Muscle layer of duodenum (tissue), 2 donors: Measurements from ENCODE around the gene OSBPL1A.
"Not testable (repeated sequence)": the region's sequence is repeated elsewhere in the genome, so short reads cannot be mapped to it uniquely, and the experiment has no call there.

Experiments
- H3K27ac ChIP-seq: one replicate; pipeline ENCODE4 v1.7.0; 2013; ENCODE audit warnings: mild to moderate bottlenecking, low read length
- H3K27me3 ChIP-seq: one replicate; pipeline ENCODE4 v1.7.0; 2013; ENCODE audit warnings: low read depth, mild to moderate bottlenecking, control low read depth, low read length
- H3K36me3 ChIP-seq, 2 donors: one replicate each; pipeline ENCODE4 v1.7.0; 2013; ENCODE audit warnings: low read length in 2 of 2, control low read depth in 1 of 2, mild to moderate bottlenecking in 1 of 2; ENCODE audit not compliant: insufficient read depth in 2 of 2, control insufficient read depth in 1 of 2
- H3K4me1 ChIP-seq, 2 donors: one replicate each; pipeline ENCODE4 v1.7.0; 2013; ENCODE audit warnings: low read length in 2 of 2, mild to moderate bottlenecking in 2 of 2, control low read depth in 1 of 2, moderate library complexity in 1 of 2; ENCODE audit not compliant: insufficient read depth in 2 of 2, control insufficient read depth in 1 of 2
- H3K4me3 ChIP-seq, 2 donors: one replicate each; pipeline ENCODE4 v1.7.0; 2013; ENCODE audit warnings: low read length in 2 of 2, low read depth in 1 of 2, mild to moderate bottlenecking in 1 of 2
- H3K9me3 ChIP-seq, 2 donors: one replicate each; pipeline ENCODE4 v1.7.0; 2013; ENCODE audit warnings: low read length in 2 of 2, control low read depth in 1 of 2, mild to moderate bottlenecking in 1 of 2; ENCODE audit not compliant: control insufficient read depth in 1 of 2
- donor health status: healthy.

Gene OSBPL1A

DNA sequence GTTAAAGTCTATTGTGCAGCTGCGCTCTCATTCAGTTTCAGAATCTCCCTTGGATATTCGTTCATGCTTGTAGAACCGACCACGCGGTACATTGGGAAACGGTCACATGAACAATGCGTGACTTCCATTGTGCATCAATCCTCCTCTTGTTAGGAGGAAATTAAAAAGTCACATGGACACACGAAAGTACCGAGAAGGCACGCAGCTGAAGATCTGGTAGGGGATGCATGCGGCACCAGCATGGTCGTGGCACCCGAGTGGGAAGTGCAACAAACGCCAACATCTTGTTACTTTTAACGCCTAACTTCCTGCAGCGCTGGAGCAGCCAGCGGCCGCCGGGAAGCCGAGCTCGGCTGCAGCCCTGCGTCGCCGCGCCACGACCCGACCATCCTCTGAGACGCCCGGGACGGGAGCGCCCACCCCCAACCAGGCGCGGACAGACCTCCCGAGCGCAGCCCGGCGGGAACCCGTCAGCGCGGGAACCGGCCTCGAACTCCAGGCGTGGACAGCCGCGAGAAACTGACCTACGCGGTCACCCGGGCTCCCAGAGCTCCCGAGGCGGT is 412 bp downstream of the OSBPL1A start:
- H3K4me3 ChIP-seq, result peak overlapping the region; percentile 75 to 83
- no peaks in the 10 kb centered on the region for H3K27me3 ChIP-seq
- H3K36me3 ChIP-seq, result no peaks in the 10 kb centered on the region
- H3K4me1 ChIP-seq, result peaks cover 0 to 11% of the 10 kb centered on the region in 2 donors
- no peaks in the 10 kb centered on the region for H3K9me3 ChIP-seq
- peak overlapping the region; percentile 39 for H3K27ac ChIP-seq

DNA sequence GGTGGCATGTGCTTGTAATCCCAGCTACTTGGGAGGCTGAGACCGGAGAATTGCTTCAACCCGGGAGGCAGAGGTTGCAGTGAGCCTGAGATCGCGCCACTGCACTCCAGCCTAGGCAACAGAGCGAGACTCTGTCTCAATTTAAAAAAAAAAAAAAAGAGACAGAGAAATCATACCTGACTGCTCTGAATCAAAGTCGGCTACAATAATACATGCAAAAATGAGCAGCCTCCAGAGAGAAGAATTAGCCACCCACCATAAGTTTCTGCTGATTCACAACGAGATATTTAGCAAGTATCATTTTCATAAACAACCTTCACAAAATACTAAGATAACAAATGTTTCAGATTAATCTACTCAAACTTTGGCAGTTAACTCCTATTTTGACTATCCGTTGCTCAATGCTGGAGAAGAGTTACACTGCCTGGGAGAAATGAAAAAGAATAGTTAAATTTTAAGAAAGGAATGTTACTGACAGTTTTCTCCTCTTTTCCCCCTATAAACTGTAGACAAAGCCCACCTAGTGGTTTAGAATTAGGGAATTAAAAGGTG is 1.5 kb downstream of the OSBPL1A start:
- no peak overlapping the region for H3K4me3 ChIP-seq
- H3K9me3 ChIP-seq, result no peaks in the 10 kb centered on the region
- H3K36me3 ChIP-seq, result no peaks in the 10 kb centered on the region
- peaks cover 0 to 11% of the 10 kb centered on the region in 2 donors for H3K4me1 ChIP-seq
- no peaks in the 10 kb centered on the region for H3K27me3 ChIP-seq
- H3K27ac ChIP-seq, result no peak overlapping the region

GRCh38 chr18:24395049-24395795 is 2.4 kb downstream of the OSBPL1A start:
- Histone ChIP-seq H3K27ac (no peak overlapping the region), H3K4me3 (no peak overlapping the region), H3K4me1 (peaks cover 0 to 11% of the 10 kb centered on the region in 2 donors), H3K36me3 (no peaks in the 10 kb centered on the region), H3K27me3 (no peaks in the 10 kb centered on the region), H3K9me3 (no peaks in the 10 kb centered on the region)

DNA sequence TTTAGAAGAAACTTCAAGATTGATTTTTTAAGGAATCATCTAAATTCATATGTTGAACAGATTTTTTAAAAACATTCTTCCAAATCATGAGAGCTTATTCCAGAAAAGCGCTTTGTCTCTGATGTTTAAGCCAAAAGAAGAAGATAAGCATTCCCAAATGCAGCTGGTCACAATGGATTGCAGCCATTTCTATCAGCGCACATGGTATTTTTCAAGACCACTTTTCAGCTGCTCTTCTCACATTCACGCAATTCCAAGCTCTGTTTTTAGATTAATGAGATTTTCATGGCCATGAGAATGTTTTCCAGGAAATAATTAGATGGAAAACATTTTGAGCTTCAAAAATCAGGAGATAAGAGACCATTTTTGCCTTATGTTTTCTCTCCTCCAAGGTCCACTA is 8.7 kb downstream of the OSBPL1A start:
- H3K9me3 ChIP-seq, result no peaks in the 10 kb centered on the region
- no peaks in the 10 kb centered on the region for H3K36me3 ChIP-seq
- H3K27ac ChIP-seq, result no peak overlapping the region
- no peaks in the 10 kb centered on the region for H3K27me3 ChIP-seq
- no peak overlapping the region for H3K4me3 ChIP-seq
- no peaks in the 10 kb centered on the region for H3K4me1 ChIP-seq

DNA sequence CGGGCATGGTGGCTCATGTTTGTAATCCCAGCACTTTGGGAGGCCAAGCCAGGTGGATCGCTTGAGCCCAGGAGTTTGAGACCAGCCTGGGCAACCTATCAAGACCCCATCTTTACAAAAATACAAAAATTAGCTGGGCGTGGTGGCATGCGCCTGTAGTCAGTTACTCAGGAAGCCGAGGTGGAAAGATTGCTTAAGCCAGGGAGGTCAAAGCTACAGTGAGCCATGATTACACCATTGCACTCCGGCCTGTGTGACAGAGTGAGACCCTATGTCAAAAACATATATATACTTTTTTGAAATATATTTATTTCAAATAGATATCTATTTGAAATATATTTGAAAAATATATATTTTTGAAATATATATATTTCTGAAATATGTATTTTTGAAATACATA is 10.9 kb downstream of the OSBPL1A start:
- Histone ChIP-seq H3K27ac (no peak overlapping the region), H3K9me3 (no peaks in the 10 kb centered on the region), H3K4me3 (no peak overlapping the region), H3K27me3 (no peaks in the 10 kb centered on the region), H3K36me3 (no peaks in the 10 kb centered on the region), H3K4me1 (no peaks in the 10 kb centered on the region)

DNA sequence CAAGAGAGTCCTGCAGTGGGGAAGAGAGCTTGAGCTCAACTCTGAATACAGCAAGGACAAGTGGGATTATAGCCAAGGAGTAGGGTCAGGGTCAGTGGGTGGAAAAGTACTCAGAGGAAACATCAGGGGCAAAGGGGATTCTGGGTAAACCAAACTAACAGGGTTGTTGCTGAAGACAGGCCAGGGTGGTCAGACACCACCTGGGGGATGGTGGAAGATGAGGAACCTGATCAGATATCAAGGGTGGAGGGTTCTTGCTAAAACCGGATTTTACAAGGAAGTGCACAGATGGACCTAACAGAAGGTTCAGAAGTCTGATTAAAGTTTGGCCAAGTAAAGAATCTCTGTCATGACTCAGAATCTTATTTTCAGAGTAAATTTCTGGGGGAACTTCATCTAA is 16.5 kb downstream of the OSBPL1A start:
- Histone ChIP-seq H3K36me3 (peaks cover 0 to 8% of the 10 kb centered on the region in 2 donors), H3K9me3 (no peaks in the 10 kb centered on the region), H3K27ac (no peak overlapping the region), H3K4me1 (no peaks in the 10 kb centered on the region), H3K27me3 (no peaks in the 10 kb centered on the region), H3K4me3 (no peak overlapping the region)

- peaks cover 0 to 8% of the 10 kb centered on the region in 2 donors for H3K36me3 ChIP-seq
- H3K27me3 ChIP-seq, result no peaks in the 10 kb centered on the region
- no peaks in the 10 kb centered on the region for H3K4me1 ChIP-seq
- H3K27ac ChIP-seq, result no peak overlapping the region
- no peak overlapping the region for H3K4me3 ChIP-seq
- H3K9me3 ChIP-seq, result no peaks in the 10 kb centered on the region
Observed at GRCh38 chr18:24380163-24380747, 17.4 kb downstream of the OSBPL1A start.

DNA sequence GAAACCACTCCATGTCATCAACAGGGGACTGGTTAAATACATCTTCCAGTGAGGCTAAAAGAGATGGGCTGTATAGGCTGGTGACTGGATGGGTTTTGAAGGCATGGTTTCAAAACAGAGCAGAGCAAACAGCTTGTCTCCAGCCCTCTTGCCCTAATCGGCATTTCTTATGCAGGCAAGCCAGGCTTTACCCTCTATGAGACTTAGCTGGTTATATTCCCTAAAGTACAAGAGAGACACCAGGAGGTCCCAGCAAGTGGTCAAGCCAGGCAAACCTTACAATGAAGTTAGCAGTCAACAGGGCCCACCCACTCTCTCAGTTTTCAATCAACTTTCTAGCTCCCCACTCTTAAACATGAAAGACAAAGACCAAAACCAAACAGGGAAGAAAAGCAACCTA is 19.0 kb downstream of the OSBPL1A start:
- Histone ChIP-seq H3K4me1 (no peaks in the 10 kb centered on the region), H3K27ac (no peak overlapping the region), H3K27me3 (no peaks in the 10 kb centered on the region), H3K9me3 (no peaks in the 10 kb centered on the region), H3K4me3 (no peak overlapping the region), H3K36me3 (peaks cover 0 to 11% of the 10 kb centered on the region in 2 donors)

- H3K27ac ChIP-seq, H3K4me1 ChIP-seq, H3K27me3 ChIP-seq, H3K4me3 ChIP-seq, H3K9me3 ChIP-seq: not testable (repeated sequence)
- H3K36me3 ChIP-seq, result peaks cover 0 to 11% of the 10 kb centered on the region in 2 donors
Observed at GRCh38 chr18:24376531-24376930, 21.1 kb downstream of the OSBPL1A start.

DNA sequence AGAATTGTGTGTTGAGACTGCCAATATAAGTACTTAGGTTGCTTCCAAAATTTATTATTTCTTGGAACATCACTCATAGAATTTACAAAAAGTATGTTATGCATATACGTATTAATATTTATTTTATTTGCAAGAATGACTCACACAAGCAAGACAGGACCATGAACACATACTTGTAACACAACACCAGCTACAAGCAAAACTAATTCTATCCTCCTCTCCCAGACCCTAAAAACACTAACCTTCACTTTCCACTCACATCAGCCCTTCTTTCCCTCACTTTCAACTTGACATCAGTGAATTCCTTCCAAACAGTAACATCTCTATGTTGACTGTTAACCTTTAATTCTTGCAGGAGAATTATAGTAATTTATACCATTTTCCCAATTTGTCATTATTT is 24.3 kb downstream of the OSBPL1A start:
- peaks cover 0 to 14% of the 10 kb centered on the region in 2 donors for H3K36me3 ChIP-seq
- no peak overlapping the region for H3K4me3 ChIP-seq
- H3K9me3 ChIP-seq, result no peaks in the 10 kb centered on the region
- no peaks in the 10 kb centered on the region for H3K4me1 ChIP-seq
- H3K27me3 ChIP-seq, result no peaks in the 10 kb centered on the region
- no peak overlapping the region for H3K27ac ChIP-seq

DNA sequence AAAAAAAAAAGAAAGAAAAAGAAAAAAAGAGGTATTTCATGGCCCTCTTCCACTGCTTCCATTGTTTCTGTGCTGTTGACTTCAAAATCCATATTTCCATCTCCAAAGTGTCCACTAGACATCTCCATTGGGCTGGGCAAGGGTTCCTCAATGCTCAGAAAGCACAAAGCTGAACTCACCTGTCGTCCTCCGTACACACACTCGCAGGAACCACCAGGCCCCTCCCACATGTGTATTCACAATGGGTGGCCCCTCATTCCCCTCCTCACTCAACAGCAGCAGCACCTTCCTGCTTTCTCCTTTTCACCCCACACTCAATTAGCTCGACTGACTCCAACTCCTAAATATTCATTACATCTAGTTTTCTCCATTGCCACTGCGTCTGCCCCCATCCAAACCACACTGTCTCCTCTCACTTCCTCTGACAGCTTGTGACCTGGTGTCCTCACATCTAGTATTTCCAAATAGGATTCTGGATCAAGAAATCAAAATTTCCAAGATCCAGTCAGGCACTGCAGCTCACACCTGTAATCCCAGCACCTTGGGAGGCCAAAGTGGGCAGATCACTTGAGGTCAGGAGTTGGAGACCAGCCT is 25.2 kb downstream of the OSBPL1A start:
- no peaks in the 10 kb centered on the region for H3K9me3 ChIP-seq
- H3K27me3 ChIP-seq, result no peaks in the 10 kb centered on the region
- H3K4me1 ChIP-seq, result no peaks in the 10 kb centered on the region
- no peak overlapping the region for H3K4me3 ChIP-seq
- peaks cover 0 to 14% of the 10 kb centered on the region in 2 donors for H3K36me3 ChIP-seq
- no peak overlapping the region for H3K27ac ChIP-seq
